ENCODE data around the gene WDHD1. TPM values are rescaled to one million over a fixed set of nuclear protein-coding genes. Genes with fewer than 3 reads are reported as not detected.

WDHD1 gene
- total RNA-seq, 2 donors from 2014 or later = 0.66 to 1.0 TPM

DNA sequence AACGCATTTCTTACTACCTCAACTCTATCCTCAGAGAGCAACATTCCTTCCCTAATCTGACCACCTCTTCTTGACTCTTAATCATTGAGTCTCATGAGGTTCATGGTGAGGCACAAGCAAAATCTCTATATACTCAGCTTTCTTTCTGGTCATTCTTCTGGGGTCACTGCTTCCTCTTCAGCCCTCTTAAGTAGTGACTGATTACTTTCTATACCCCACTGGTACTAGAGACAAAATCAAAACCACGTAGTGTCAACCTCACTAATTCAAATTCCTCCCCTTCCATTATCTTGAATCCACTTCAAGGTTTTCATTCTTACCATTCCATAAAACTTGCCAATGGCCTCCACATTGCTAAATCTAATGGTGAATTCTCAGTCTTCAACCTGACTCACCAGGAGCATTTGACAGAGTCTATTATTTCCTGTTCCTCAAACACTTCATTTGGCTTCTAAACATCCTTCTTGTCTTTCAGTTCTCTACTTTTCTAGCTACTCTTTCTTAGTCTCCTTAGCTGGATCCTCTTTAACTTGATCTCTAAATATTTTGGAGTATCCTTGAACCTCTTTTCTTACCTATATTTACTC lies 6.8 kb downstream of the WDHD1 start:
- ATAC-seq = no peak
- no peaks in the 10 kb centered on the region for H3K9me3 ChIP-seq
- no peak for DNase-seq
- no peaks in the 10 kb centered on the region for H3K27me3 ChIP-seq
- intact Hi-C loops (cut with DNase I) = no loop called here
- H3K36me3 ChIP-seq (replicated peaks in 1 of 2; ENCODE audit: insufficient read depth in 1 of 2, low read depth in 2 of 2) = no peaks in the 10 kb centered on the region
- TF ChIP-seq POLR2A (IDR thresholded peaks at IDR 0.05) = no peak
- TF ChIP-seq, protein P1, sequence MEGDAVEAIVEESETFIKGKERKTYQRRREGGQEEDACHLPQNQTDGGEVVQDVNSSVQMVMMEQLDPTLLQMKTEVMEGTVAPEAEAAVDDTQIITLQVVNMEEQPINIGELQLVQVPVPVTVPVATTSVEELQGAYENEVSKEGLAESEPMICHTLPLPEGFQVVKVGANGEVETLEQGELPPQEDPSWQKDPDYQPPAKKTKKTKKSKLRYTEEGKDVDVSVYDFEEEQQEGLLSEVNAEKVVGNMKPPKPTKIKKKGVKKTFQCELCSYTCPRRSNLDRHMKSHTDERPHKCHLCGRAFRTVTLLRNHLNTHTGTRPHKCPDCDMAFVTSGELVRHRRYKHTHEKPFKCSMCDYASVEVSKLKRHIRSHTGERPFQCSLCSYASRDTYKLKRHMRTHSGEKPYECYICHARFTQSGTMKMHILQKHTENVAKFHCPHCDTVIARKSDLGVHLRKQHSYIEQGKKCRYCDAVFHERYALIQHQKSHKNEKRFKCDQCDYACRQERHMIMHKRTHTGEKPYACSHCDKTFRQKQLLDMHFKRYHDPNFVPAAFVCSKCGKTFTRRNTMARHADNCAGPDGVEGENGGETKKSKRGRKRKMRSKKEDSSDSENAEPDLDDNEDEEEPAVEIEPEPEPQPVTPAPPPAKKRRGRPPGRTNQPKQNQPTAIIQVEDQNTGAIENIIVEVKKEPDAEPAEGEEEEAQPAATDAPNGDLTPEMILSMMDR (IDR thresholded peaks at IDR 0.05) = no peak
- no peaks in the 10 kb centered on the region for H3K4me1 ChIP-seq
- 79 to 91% methylated on average over 2 of the region's 2 CpGs for WGBS, 2 donors
- no peak overlapping the region for H3K27ac ChIP-seq
- no peak overlapping the region for H3K4me3 ChIP-seq

DNA sequence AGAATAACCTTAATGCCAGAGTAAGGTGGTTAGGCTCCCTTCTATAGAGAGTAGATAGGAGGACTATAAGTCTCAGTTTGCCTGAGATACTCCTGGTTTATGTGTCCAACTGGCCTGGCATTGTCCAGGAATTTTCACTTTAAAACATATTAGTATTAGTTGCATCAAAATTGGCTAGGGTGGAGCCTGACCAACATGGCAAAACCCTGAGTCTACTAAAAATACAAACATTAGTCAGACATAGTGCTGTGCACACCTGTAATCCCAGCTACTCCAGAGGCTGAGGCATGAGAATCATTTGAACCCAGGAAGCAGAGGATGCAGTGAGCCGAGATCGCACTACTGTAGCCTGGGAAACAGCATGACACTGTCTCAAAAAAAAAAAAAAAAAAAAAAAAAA lies 11.9 kb downstream of the WDHD1 start:
- Histone ChIP-seq H3K27me3 (no peaks in the 10 kb centered on the region), H3K4me1 (no peaks in the 10 kb centered on the region), H3K4me3 (no peak overlapping the region), H3K36me3 (replicated peaks in 1 of 2; ENCODE audit: insufficient read depth in 1 of 2, low read depth in 2 of 2) (no peaks in the 10 kb centered on the region), H3K27ac (no peak overlapping the region), H3K9me3 (no peaks in the 10 kb centered on the region)
- TF ChIP-seq, protein P1 (IDR thresholded peaks at IDR 0.05) = no peak
- TF ChIP-seq POLR2A (IDR thresholded peaks at IDR 0.05) = no peak
- ATAC-seq (no peak), DNase-seq (no peak)
- 85 to 91% methylated on average over 2 of the region's 2 CpGs for WGBS, 2 donors
- intact Hi-C loops (cut with DNase I) = no loop called here

DNA sequence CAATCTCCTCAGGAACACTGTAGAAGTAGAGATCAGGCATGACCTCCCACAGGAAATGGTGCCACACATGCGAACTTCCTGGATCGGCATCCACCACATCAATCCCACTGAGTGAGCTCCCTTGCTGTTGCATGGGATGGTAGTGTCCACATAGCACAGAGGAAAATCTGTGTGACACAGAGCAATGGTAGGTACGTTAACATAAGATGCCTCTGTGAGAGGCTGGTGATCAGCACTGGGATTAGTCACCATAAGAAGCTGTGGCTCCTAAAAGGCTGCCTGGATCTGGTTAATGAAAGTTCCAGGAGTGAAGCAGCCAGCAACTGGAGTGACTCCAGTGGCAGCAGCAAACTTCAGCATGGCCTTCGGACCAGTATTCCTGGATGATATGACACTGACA lies 21.8 kb downstream of the WDHD1 start:
- Histone ChIP-seq H3K9me3 (no peaks in the 10 kb centered on the region), H3K4me1 (no peaks in the 10 kb centered on the region), H3K27ac (no peak overlapping the region), H3K36me3 (replicated peaks in 1 of 2; ENCODE audit: insufficient read depth in 1 of 2, low read depth in 2 of 2) (no peaks in the 10 kb centered on the region), H3K4me3 (no peak overlapping the region), H3K27me3 (no peaks in the 10 kb centered on the region)
- 77 to 92% methylated on average over 2 to 4 of the region's 4 CpGs for WGBS, 2 donors
- intact Hi-C loops (cut with DNase I) = no loop called here
- DNase-seq (no peak), ATAC-seq (no peak)
- TF ChIP-seq, protein P1 (IDR thresholded peaks at IDR 0.05) = no peak
- no peak for TF ChIP-seq POLR2A (IDR thresholded peaks at IDR 0.05)

DNA sequence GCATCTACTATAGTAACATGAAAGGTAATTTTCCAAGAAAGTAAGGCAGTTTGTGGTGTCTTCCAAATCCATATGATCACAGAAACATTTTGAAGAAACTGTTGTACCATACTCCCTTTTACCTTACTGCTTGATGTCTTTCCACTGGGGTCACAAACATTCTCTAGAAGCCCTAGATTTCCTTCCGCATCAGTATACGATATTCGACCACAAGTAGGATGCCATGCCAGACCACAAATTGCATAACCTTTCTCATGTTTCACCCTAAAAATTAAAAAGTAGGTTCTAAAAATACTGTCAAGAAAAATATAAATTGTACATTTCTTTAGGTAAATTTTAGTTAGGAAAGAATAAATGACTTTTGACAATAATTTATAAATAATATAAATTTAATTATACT lies 26.5 kb downstream of the WDHD1 start:
- Histone ChIP-seq H3K4me1 (no peaks in the 10 kb centered on the region), H3K27me3 (no peaks in the 10 kb centered on the region), H3K27ac (no peak overlapping the region), H3K36me3 (replicated peaks in 1 of 2; ENCODE audit: insufficient read depth in 1 of 2, low read depth in 2 of 2) (no peaks in the 10 kb centered on the region), H3K9me3 (no peaks in the 10 kb centered on the region), H3K4me3 (no peak overlapping the region)
- TF ChIP-seq, protein P1 (IDR thresholded peaks at IDR 0.05) = no peak
- TF ChIP-seq POLR2A (IDR thresholded peaks at IDR 0.05) = no peak
- no peak for ATAC-seq
- WGBS, 2 donors = 72 to 92% methylated on average over 3 of the region's 3 CpGs
- intact Hi-C loops (cut with DNase I) = no loop called here
- DNase-seq = no peak

DNA sequence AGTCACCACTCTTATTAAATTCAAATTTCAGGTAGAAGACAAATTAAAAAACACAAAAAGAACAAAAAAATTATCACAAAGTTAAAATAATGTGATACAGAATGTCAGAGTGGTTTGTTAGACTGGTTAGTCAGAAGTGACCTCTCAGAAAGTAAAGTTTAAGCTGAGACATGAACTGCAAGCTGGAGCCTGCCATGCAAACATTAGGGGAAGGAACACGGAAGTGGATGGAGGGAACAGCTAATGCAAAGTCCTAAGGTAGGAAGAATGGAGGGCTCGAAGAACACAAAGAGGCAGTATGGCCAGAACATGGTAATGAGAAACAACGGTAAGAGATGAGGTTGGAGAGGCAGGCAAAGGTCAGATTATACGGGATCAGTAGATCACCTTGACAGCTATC lies 41.7 kb downstream of the WDHD1 start:
- DNase-seq (no peak), ATAC-seq (no peak)
- Histone ChIP-seq H3K27ac (no peak overlapping the region), H3K9me3 (no peaks in the 10 kb centered on the region), H3K36me3 (replicated peaks in 1 of 2; ENCODE audit: insufficient read depth in 1 of 2, low read depth in 2 of 2) (no peaks in the 10 kb centered on the region), H3K27me3 (no peaks in the 10 kb centered on the region), H3K4me1 (no peaks in the 10 kb centered on the region), H3K4me3 (no peak overlapping the region)
- WGBS, 2 donors = 74 to 88% methylated on average over 4 of the region's 4 CpGs
- intact Hi-C loops (cut with DNase I) = no loop called here
- no peak for TF ChIP-seq POLR2A (IDR thresholded peaks at IDR 0.05)
- TF ChIP-seq, protein P1 (IDR thresholded peaks at IDR 0.05) = no peak
